HEK293 (cell line): Measurements from ENCODE around the gene DUSP16.

Experiments used
- CTCF ChIP-seq: fragments of 450-650 bp; formaldehyde crosslinking; IDR thresholded peaks from 2 replicates; pipeline ENCODE4 v1.5.1; 2016; ENCODE audit warnings: missing biosample characterization, missing genetic modification characterization
- GLI4 ChIP-seq: fragments of 450-650 bp; formaldehyde crosslinking; IDR thresholded peaks from 2 replicates; pipeline ENCODE4 v1.5.1; 2016; ENCODE audit warnings: missing biosample characterization, missing genetic modification characterization
- MEIS1 ChIP-seq: sonication (generic); formaldehyde crosslinking; IDR thresholded peaks from 2 replicates; pipeline ENCODE4 v1.8.1; 2022; ENCODE audit warnings: missing genetic modification reagents, mild to moderate bottlenecking, borderline replicate concordance
- PBX3 ChIP-seq: sonication (generic); formaldehyde crosslinking; IDR thresholded peaks from 2 replicates; pipeline ENCODE4 v1.8.1; 2022; ENCODE audit warnings: mild to moderate bottlenecking, moderate library complexity, missing genetic modification reagents
- TCF7L2 ChIP-seq: IDR thresholded peaks from 2 replicates; pipeline ENCODE4 v1.6.1; 2011; ENCODE audit warnings: low read depth, mild to moderate bottlenecking, inconsistent platforms, low read length, moderate library complexity, borderline replicate concordance
- ZNF112 ChIP-seq: fragments of 450-650 bp; formaldehyde crosslinking; IDR thresholded peaks from 2 replicates; pipeline ENCODE4 v1.5.0; 2017; ENCODE audit warnings: missing biosample characterization, missing genetic modification characterization
- ZNF473 ChIP-seq: fragments of 450-650 bp; formaldehyde crosslinking; IDR thresholded peaks from 2 replicates; pipeline ENCODE4 v1.5.1; 2017; ENCODE audit warnings: missing biosample characterization, missing genetic modification characterization
- ZNF561 ChIP-seq: fragments of 450-650 bp; IDR thresholded peaks from 2 replicates; pipeline ENCODE4 v1.5.1; 2018; ENCODE audit warnings: missing biosample characterization, missing genetic modification characterization, borderline replicate concordance
- ZNF621 ChIP-seq: fragments of 450-650 bp; formaldehyde crosslinking; IDR thresholded peaks from 2 replicates; pipeline ENCODE4 v1.5.1; 2017; ENCODE audit warnings: missing biosample characterization, missing genetic modification characterization
- ZNF670 ChIP-seq: fragments of 450-650 bp; formaldehyde crosslinking; IDR thresholded peaks from 2 replicates; pipeline ENCODE4 v1.5.1; 2016; ENCODE audit warnings: missing biosample characterization, missing genetic modification characterization, low read depth
- TF ChIP-seq, protein P1 (sequence below): fragments of 450-650 bp; IDR thresholded peaks from 2 replicates; pipeline ENCODE4 v1.5.1; 2018; ENCODE audit warnings: missing biosample characterization, mild to moderate bottlenecking, missing genetic modification characterization

DNA sequence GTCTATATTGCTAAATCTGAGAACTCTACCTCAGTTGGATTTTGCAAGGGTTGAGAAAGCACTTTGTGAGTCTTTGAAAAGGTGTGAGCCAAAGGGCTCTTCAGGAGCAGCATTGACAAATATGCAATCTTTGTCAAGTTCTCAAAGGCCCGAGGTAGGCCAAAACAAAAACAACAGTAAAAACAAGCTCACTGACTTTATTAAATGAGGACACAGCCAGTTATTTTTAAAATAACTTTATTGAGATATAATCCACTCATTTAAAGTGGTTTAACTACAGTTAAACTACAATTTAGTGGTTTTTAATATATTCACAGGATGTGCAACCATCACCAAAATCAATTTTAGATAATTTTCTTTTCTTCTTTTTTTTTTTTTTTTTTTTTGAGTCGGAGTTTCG, 47.0 kb upstream of the DUSP16 start:
- TF ChIP-seq, protein P1, sequence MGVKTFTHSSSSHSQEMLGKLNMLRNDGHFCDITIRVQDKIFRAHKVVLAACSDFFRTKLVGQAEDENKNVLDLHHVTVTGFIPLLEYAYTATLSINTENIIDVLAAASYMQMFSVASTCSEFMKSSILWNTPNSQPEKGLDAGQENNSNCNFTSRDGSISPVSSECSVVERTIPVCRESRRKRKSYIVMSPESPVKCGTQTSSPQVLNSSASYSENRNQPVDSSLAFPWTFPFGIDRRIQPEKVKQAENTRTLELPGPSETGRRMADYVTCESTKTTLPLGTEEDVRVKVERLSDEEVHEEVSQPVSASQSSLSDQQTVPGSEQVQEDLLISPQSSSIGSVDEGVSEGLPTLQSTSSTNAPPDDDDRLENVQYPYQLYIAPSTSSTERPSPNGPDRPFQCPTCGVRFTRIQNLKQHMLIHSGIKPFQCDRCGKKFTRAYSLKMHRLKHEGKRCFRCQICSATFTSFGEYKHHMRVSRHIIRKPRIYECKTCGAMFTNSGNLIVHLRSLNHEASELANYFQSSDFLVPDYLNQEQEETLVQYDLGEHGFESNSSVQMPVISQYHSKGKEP: no peak
- TF ChIP-seq ZNF112 (tag by site-specific recombination): no peak
- TF ChIP-seq GLI4 (tag by site-specific recombination): no peak
- no peak for TF ChIP-seq CTCF (tag by site-specific recombination)
- no peak for TF ChIP-seq ZNF621 (tag by site-specific recombination)
- TF ChIP-seq PBX3 (CRISPR knock-in tag): no peak
- TF ChIP-seq TCF7L2: no peak
- no peak for TF ChIP-seq ZNF561 (tag by site-specific recombination)
- no peak for TF ChIP-seq ZNF473
- TF ChIP-seq ZNF670: no peak
- TF ChIP-seq MEIS1 (CRISPR knock-in tag): no peak
